ENCODE results near the gene DMAC2. TPM values are rescaled to one million over a fixed set of nuclear protein-coding genes. Genes with fewer than 3 reads are reported as not detected.
"Not testable (repeated sequence)": the region's sequence is repeated elsewhere in the genome, so short reads cannot be mapped to it uniquely, and the experiment has no call there.

The DMAC2 gene
- total RNA-seq, 1 donor from 2014 or later: 42.5 TPM

DNA sequence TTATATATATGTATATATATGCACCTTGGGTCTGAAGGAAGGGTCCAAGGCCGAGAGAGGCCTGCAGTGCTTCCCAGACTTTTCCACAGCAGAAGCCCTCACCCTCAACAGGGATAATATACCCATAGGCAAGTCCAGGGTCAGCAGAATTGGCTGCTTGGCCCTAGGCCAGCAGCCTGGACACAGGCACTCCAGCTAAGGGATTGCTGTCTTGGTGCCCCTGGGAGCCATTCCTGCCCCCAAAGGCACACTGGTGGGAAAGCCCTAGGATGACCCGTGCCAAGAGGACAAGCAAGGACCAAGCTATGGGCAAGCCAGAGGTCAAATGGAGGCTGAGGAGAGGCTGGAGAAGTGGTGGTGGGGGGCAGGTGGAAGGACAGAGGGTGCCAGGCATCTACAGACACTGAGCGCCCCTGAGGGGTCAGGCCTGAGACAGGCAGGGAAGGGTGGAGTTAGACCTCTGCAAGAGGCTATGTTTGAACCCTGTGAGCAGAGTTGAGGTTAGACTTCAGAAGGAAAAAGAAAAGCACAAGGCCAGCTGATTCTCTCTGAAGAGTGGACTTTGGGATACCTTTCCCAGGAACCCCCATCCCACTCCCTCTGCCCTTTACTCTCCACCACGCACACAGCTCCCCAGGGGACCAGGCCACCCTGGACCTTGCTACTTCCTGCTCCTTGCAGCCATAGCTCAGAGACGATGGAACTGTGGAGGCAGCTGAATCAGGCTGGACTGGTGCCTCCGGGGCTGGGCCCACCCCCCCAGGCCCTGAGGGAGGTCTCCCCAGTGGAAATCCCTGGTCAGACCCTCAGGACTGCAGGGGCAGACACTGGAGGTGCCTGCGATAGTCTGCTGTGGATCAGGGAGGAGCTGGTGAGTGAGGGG lies 3.0 kb upstream of the DMAC2 start, which contains the start of gene ERICH4:
Gene ERICH4 (plus strand): TSS at position 684 of the 883 bp plus-strand sequence. CDS start 14 bp downstream, at position 698.
- DNase-seq: no peak

DNA sequence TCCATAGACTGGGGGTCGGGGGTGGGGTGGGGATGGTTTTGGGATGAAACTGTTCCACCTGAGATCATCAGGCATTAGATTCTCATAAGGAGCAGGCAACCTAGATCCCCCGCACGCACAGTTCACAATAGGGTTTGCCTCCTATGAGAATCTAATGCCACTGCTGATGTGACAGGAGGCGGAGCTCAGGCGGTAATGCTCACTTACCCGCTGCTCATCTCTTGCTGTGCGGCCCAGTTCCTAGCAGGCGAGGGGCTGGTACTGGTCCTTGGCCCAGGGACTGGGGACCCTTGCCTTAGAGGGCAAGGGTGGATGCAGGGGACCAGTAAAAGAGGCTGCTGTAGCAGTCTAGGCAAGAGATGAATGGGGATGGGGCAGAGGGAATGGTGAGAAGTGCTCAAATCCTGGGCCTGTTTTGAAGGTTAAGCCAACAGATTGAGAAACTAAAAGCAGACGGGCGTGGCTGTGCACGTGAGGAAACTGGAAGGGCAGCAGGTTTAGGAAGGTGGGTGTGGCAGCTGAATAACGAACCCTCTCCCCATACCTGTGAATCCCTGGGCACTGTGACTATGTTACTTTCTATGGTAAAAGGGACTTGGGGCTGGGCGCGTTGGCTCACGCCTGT lies 1.7 kb upstream of the DMAC2 start:
- DNase-seq: no peak

GRCh38 chr19:41437944-41438574 lies 1.7 kb downstream of the DMAC2 start:
- DNase-seq: no peak

- DNase-seq: no peak
Observed at GRCh38 chr19:41436674-41436951, 3.1 kb downstream of the DMAC2 start.

- no peak for DNase-seq
Observed at GRCh38 chr19:41435936-41436673, 3.6 kb downstream of the DMAC2 start.

GRCh38 chr19:41435376-41435775 lies 4.3 kb downstream of the DMAC2 start:
- not testable (repeated sequence) for DNase-seq

DNA sequence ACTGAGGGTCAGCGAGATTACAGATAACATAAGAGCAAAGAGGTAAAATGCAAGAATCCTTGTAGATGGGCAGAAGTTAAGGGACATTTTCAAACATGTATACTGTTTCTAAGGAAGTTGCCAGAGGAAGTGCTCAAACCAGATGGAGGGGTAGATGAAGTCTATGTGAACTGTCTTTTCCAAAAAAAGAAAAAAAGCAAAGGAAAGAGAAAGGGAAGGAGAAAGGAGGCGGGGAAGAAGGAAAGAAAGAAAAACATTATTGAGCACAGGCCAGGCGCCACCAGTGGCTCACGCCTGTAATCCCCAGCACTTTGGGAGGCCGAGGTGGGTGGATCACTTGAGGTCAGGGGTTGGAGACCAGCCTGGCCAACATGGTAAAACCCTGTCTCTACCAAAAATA lies 5.3 kb downstream of the DMAC2 start:
- no peak for DNase-seq

GRCh38 chr19:41433171-41433570 lies 6.5 kb downstream of the DMAC2 start:
- no peak for DNase-seq

DNA sequence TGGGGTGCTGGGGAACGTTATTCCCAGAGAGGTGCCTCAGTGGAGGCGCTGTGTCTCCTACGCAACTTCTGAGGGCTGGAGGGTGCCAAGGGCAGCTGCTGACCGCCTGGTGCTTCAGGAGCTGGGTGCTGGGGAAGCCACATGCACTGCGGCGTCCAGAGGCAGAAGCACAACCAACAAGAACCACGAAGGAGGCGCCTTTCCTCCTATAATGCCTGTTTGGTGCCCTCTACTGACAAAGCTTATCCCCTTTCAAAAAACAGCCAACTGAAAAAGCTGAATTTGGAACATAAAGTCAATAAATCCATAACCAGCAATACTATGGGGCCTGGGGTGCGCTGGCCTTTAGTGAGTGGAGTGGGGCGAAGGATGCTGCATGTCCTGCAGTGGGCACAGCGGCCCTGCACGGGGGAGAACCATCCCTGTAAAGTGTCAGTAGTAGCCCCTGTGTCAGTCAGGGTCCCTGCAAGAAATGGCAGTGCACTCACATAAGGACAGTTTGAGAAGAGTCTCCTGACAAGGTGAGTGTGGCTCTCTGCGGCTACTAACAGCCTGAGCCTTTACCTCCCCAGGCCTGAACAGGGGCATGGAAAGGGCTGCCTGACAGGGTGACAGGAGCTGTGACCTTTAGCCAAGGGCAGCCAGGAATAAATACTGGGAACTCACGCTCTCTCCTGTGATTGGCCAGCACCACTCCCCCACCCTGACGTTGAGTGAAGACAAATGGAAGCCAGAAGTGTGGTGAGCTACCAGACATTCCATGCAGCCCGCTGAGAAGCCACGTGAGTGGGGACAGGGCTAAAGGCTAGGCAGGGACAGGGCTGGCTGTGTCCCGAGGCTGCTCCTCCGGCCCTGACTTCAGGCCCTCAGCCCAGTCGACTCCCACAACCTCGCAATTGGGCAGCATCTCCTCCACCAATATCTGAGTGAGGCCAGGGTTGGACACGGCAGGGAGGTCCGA lies 8.0 kb downstream of the DMAC2 start:
- DNase-seq: peak; percentile 24

DNA sequence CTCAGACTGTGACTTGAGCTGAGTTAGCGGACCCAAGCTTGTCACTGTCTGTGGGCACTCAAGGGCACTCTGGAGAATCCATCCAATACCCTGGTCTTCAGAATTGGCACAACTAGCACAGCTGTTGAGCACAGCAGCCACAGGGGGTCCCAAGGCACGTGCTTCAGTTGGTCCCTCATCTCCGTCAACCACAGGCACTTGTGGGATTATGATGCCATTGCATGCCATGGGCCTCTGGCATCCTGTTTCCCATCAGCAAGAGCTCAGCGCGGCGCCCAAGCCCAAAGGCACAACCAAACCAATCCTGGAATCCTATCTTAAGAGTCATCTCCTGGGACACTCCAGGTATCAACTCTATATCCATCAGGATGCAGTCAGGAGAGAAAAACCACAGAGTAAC lies 8.8 kb downstream of the DMAC2 start:
- no peak for DNase-seq

- no peak for DNase-seq
Observed at GRCh38 chr19:41428481-41428859, 11.2 kb downstream of the DMAC2 start.

GRCh38 chr19:41427647-41428480 lies 11.8 kb downstream of the DMAC2 start:
- DNase-seq: peak; percentile 35

GRCh38 chr19:41426952-41427646 lies 12.6 kb downstream of the DMAC2 start, which contains the start of gene B3GNT8:
TSS of gene B3GNT8 (minus strand) at chr19:41427374. CDS start at chr19:41426778, 596 bp downstream.
- peak; percentile 84 for DNase-seq

DNA sequence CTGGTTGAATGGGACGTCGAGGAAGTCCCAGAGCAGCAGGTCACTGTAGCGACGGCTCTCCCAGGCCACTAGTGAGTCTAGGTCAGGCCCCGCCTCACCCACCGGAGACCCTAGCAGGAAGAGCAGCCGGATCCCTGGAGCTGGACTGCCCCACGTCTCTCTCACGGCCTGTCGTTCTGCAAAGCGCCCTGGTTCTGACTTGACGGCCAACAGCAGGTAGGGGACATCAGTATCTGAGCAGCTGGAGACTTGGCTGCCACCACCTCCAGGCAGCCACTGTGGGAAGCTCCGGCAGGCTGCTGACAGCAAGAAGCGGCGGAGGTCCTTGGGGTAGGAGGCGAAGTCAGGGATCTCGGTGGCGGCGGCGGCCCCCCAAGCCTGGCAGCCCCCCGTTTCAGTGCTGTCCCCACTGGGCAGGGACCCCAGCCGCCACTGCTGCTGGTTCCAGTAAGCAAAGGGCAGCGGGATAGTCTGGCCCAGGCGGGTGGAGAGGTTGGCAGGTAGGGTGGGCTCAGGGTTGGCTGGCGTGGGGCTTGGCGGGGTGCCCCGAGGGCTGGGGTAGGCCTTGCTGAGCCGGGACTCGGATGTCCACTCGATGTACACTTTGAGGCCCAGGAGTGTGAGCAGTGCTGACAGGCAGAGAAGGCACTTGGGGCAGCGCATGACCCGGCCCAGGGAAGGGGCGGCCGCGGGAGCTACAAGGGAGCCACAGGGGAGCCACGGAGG lies 13.4 kb downstream of the DMAC2 start:
- no peak for DNase-seq

DNA sequence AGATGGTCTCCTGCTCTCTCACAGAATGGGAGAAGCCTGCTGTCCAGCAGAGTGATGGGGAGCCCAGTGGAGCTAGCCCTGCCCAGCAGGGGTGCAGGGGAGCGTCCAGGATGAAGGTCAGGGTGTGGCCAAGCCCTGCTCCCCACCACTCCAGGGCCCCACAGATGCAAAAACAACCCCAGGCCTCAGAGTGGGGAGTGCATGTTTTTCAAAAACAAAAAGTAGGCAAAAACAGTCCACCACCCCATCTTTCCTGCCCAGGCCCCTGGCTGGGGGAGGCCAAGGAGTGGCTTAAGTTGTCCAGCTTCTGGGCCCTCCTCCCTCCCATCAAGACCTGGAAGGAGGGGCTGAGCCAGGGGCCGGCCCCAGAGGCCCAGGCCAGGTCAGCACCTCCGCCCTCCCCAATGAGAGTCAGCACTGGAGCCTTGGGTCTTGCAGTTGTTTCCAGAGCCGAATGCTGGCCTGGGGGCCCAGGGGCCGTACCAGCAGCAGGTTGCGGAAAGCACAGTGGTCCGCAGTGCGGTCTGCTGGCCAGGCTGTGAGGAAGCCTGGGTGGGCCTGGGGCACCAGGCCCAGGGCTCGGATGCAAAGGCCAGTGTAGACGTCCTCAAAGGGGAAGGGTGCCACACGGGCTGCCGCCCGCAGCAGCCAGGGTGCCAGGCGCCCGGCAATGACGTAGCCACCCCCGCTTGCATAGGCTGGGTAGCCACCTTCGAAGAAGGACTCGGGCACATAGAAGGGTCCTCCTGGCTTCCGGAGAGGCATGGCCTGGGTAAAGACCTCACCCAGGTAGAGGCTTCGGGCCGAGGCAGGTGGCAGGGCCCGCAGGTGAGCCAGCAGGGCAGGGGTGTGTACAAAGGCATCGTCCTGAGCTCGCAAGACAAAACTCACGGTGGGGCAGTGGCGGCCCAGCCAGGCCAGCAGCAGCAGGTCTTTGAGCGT lies 14.3 kb downstream of the DMAC2 start:
- no peak for DNase-seq

- no peak for DNase-seq
Observed at GRCh38 chr19:41424335-41425173, 15.2 kb downstream of the DMAC2 start.

- DNase-seq: no peak
Observed at GRCh38 chr19:41422955-41423354, 16.8 kb downstream of the DMAC2 start.
